HepG2 (cell line): Measurements from ENCODE around the gene CYBC1. TPM values are rescaled to one million over a fixed set of nuclear protein-coding genes. Genes with fewer than 3 reads are reported as not detected.
A peak's percentile ranks its signal among the peaks of the same experiment; 100 is the strongest.

Source experiments
- ATF7 ChIP-seq, 2 experiments: fragments of 450-650 bp in 1 of 2; sonication (generic) in 1 of 2; formaldehyde crosslinking in 1 of 2; IDR thresholded peaks; 2 replicates each; pipeline versions ENCODE4 v1.4.0 to v1.6.1; 2016 to 2020; ENCODE audit warnings: antibody characterized with exemption in 1 of 2, mild to moderate bottlenecking in 1 of 2, missing genetic modification reagents in 1 of 2
- CEBPB ChIP-seq: IDR thresholded peaks from 2 replicates; pipeline ENCODE4 v1.6.1; 2011; ENCODE audit warnings: low read depth, low read length, improper control_type of control experiment, borderline replicate concordance
- CREM ChIP-seq, 2 experiments: sonication (generic) in 1 of 2; formaldehyde crosslinking in 1 of 2; IDR thresholded peaks; 2 replicates each; pipeline versions ENCODE4 v1.4.0 to v1.6.1; 2016 to 2020; ENCODE audit warnings: antibody characterized with exemption in 1 of 2, mild to moderate bottlenecking in 1 of 2, missing genetic modification reagents in 1 of 2
- EEA1 ChIP-seq: sonication (generic); formaldehyde crosslinking; IDR thresholded peaks from 2 replicates; pipeline ENCODE4 v1.5.1; 2020; ENCODE audit warnings: mild to moderate bottlenecking, missing genetic modification reagents, borderline replicate concordance
- FLYWCH1 ChIP-seq: sonication (generic); formaldehyde crosslinking; IDR thresholded peaks from 2 replicates; pipeline ENCODE4 v1.8.1; 2023; ENCODE audit warnings: mild to moderate bottlenecking, missing genetic modification reagents
- GATAD2A ChIP-seq: IDR thresholded peaks from 2 replicates; pipeline ENCODE4 v1.6.1; 2016
- IRX3 ChIP-seq: sonication (generic); formaldehyde crosslinking; IDR thresholded peaks from 2 replicates; pipeline ENCODE4 v1.8.1; 2023; ENCODE audit warnings: mild to moderate bottlenecking, low read depth, missing genetic modification reagents, borderline replicate concordance
- KLF12 ChIP-seq: sonication (generic); formaldehyde crosslinking; IDR thresholded peaks from 2 replicates; pipeline ENCODE4 v1.4.0; 2020; ENCODE audit warnings: missing genetic modification reagents, borderline replicate concordance
- KMT2A ChIP-seq: sonication (generic); formaldehyde crosslinking; IDR thresholded peaks from 2 replicates; pipeline ENCODE4 v1.4.0; 2020; ENCODE audit warnings: missing genetic modification reagents
- POLR2AphosphoS2 ChIP-seq: IDR thresholded peaks from 2 replicates; pipeline ENCODE4 v1.6.1; 2011; ENCODE audit warnings: low read depth, low read length, improper control_type of control experiment
- RELA ChIP-seq: sonication (generic); formaldehyde crosslinking; IDR thresholded peaks from 2 replicates; pipeline ENCODE4 v1.4.0; 2020; ENCODE audit warnings: missing genetic modification reagents
- SP1 ChIP-seq, 2 experiments: fragments of 450-650 bp in 1 of 2; sonication (generic) in 1 of 2; formaldehyde crosslinking in 1 of 2; IDR thresholded peaks; 2 replicates each; pipeline versions ENCODE4 v1.4.0 to v1.6.1; 2016 to 2020; ENCODE audit warnings: missing genetic modification reagents in 1 of 2
- TAF1 ChIP-seq: sonication (generic); formaldehyde crosslinking; IDR thresholded peaks from 2 replicates; pipeline ENCODE4 v1.4.0; 2020; ENCODE audit warnings: missing genetic modification reagents
- ZMAT3 ChIP-seq: sonication (generic); formaldehyde crosslinking; conservative IDR thresholded peaks from 2 replicates; pipeline ENCODE4 v1.7.0; 2021; ENCODE audit warnings: missing genetic modification reagents
- ZNF207 ChIP-seq: fragments of 450-650 bp; IDR thresholded peaks from 2 replicates; pipeline ENCODE4 v1.6.1; 2016; ENCODE audit warnings: antibody characterized with exemption, borderline replicate concordance
- ZNF264 ChIP-seq: sonication (generic); formaldehyde crosslinking; IDR thresholded peaks from 2 replicates; pipeline ENCODE4 v1.4.0; 2020; ENCODE audit warnings: missing genetic modification reagents
- ZNF274 ChIP-seq: sonication (generic); formaldehyde crosslinking; IDR thresholded peaks from 2 replicates; pipeline ENCODE4 v1.5.1; 2020; ENCODE audit warnings: mild to moderate bottlenecking, missing genetic modification reagents
- ZNF335 ChIP-seq: sonication (generic); formaldehyde crosslinking; IDR thresholded peaks from 2 replicates; pipeline ENCODE4 v1.4.0; 2020; ENCODE audit warnings: missing genetic modification reagents
- ZNF432 ChIP-seq: sonication (generic); formaldehyde crosslinking; IDR thresholded peaks from 2 replicates; pipeline ENCODE4 v1.5.0; 2020; ENCODE audit warnings: missing genetic modification reagents, mild to moderate bottlenecking, borderline replicate concordance
- ZNF839 ChIP-seq: sonication (generic); formaldehyde crosslinking; IDR thresholded peaks from 2 replicates; pipeline ENCODE4 v1.4.0; 2020; ENCODE audit warnings: missing genetic modification reagents, mild to moderate bottlenecking, borderline replicate concordance
- polyA plus RNA-seq, 8 experiments: library from polyadenylated mRNA; depleted of rRNA in 3 of 8; stranded (reverse) in 7 of 8; unstranded in 1 of 8; fragments of >200 nt; fragmentation: Illumina TruSeq in 4 of 8; extraction: Trizol in 4 of 8; gene quantifications; 2 replicates each; pipeline versions ENCODE4 v1.2.1 to v1.2.3, GENCODE V29; 2011 to 2016; ENCODE audit warnings: low read depth in 4 of 8, missing spikeins in 1 of 8, mixed read lengths in 1 of 8; ENCODE audit not compliant: insufficient read depth in 1 of 8
- total RNA-seq, 5 experiments: library from RNA; depleted of rRNA; stranded (reverse); fragments of >200 nt; fragmentation: Illumina TruSeq; extraction: Trizol; gene quantifications; 2 replicates each; pipeline ENCODE4 v1.2.3, GENCODE V29; 2016; ENCODE audit warnings: low read depth in 1 of 5
- TF ChIP-seq, protein P1 (sequence below): fragments of 450-650 bp; IDR thresholded peaks from 2 replicates; pipeline ENCODE4 v1.6.1; 2016
- TF ChIP-seq, protein P2 (sequence below): sonication (generic); formaldehyde crosslinking; IDR thresholded peaks from 2 replicates; pipeline ENCODE4 v1.5.0; 2020; ENCODE audit warnings: missing genetic modification reagents
- TF ChIP-seq, protein P3 (sequence below): sonication (generic); formaldehyde crosslinking; IDR thresholded peaks from 2 replicates; pipeline ENCODE4 v1.4.0; 2020; ENCODE audit warnings: missing genetic modification reagents, mild to moderate bottlenecking, borderline replicate concordance
- TF ChIP-seq, protein P4 (sequence below): sonication (generic); formaldehyde crosslinking; IDR thresholded peaks from 2 replicates; pipeline ENCODE4 v1.8.0; 2022; ENCODE audit warnings: mild to moderate bottlenecking, missing genetic modification reagents, moderate library complexity
- TF ChIP-seq, protein P5 (sequence below): sonication (generic); formaldehyde crosslinking; IDR thresholded peaks from 2 replicates; pipeline ENCODE4 v1.8.1; 2023; ENCODE audit warnings: missing genetic modification reagents, inconsistent platforms, borderline replicate concordance

The CYBC1 gene
- total and polyA plus RNA-seq, 2 of the 13 experiments (the other 11 are each of a cell fraction or from before 2014, with no cell fraction given) = 43.4 to 44.1 TPM

DNA sequence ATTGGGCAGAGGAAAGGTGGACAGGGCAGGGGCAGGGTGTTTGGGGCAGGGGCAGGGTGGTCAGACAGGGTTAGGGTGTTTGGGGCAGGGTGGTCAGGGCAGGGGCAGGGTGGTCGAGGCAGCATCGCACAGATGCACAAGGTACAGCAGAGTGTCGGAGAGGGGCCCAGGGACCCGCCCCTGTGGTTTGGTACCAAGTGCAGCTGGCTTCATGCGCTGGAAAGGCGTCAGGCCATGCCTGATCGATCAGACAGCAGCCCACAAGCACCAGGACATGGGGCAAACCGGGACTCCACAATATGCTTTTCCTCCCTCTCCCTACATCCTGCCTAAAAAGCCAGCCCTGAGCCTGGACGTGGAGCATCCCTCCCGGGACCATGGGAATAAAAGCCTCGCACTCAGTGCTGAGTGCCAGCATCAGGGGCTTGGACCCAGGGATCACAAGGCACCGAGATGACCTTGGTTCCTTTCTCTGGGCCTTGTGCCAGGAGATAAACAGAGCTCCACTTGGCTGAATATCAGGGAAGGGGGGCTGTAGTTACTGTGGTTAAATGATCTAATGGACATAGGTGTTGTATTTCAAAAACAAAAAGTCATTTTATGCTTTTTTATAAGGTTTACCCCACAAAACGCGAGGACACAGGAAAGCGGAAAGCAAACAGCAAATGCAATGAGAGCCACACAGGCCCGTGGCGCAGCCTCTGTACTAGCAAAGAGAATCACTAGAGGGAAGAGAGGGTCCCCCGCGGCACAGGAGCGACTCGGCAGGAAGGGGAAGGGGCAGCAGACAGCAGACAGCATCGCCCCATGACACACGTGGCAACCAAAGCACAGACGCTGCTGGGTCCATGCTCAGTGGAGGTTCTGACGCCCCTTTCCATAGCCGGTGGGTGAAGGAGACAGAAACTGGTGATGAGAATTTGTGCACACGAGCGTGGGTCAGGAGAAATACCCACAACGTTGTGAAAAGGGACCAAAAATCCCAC lies 37.7 kb downstream of the CYBC1 start (continued):
- TF ChIP-seq CREM (IDR thresholded peaks at IDR 0.05) (no peak), CREM (CRISPR knock-in tag; IDR thresholded peaks at IDR 0.05) (no peak), ATF7 (IDR thresholded peaks at IDR 0.05) (no peak), ATF7 (CRISPR knock-in tag; IDR thresholded peaks at IDR 0.05) (no peak), ZMAT3 (CRISPR knock-in tag) (no peak), ZNF839 (CRISPR knock-in tag) (no peak), IRX3 (CRISPR knock-in tag) (no peak), ZNF274 (no peak), FLYWCH1 (CRISPR knock-in tag) (no peak), ZNF335 (CRISPR knock-in tag) (no peak), ZNF207 (no peak), ZNF432 (no peak), EEA1 (no peak), CEBPB (no peak), GATAD2A (peak; percentile 86), KMT2A (CRISPR knock-in tag) (no peak), SP1 (IDR thresholded peaks at IDR 0.05) (no peak), SP1 (CRISPR knock-in tag; IDR thresholded peaks at IDR 0.05) (no peak), KLF12 (CRISPR knock-in tag) (no peak), TAF1 (no peak), POLR2AphosphoS2 (no peak), RELA (CRISPR knock-in tag) (no peak), ZNF264 (CRISPR knock-in tag) (0 out of 2 replicates have a peak, but pooled peaks have one; percentile 42)
- TF ChIP-seq, protein P1, sequence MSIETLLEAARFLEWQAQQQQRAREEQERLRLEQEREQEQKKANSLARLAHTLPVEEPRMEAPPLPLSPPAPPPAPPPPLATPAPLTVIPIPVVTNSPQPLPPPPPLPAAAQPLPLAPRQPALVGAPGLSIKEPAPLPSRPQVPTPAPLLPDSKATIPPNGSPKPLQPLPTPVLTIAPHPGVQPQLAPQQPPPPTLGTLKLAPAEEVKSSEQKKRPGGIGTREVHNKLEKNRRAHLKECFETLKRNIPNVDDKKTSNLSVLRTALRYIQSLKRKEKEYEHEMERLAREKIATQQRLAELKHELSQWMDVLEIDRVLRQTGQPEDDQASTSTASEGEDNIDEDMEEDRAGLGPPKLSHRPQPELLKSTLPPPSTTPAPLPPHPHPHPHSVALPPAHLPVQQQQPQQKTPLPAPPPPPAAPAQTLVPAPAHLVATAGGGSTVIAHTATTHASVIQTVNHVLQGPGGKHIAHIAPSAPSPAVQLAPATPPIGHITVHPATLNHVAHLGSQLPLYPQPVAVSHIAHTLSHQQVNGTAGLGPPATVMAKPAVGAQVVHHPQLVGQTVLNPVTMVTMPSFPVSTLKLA = no peak
- TF ChIP-seq, protein P2, sequence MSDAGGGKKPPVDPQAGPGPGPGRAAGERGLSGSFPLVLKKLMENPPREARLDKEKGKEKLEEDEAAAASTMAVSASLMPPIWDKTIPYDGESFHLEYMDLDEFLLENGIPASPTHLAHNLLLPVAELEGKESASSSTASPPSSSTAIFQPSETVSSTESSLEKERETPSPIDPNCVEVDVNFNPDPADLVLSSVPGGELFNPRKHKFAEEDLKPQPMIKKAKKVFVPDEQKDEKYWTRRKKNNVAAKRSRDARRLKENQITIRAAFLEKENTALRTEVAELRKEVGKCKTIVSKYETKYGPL = no peak
- TF ChIP-seq, protein P3, sequence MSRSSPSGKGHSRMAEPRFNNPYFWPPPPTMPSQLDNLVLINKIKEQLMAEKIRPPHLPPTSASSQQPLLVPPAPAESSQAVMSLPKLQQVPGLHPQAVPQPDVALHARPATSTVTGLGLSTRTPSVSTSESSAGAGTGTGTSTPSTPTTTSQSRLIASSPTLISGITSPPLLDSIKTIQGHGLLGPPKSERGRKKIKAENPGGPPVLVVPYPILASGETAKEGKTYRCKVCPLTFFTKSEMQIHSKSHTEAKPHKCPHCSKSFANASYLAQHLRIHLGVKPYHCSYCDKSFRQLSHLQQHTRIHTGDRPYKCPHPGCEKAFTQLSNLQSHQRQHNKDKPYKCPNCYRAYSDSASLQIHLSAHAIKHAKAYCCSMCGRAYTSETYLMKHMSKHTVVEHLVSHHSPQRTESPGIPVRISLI (CRISPR knock-in tag) = no peak
- TF ChIP-seq, protein P4, sequence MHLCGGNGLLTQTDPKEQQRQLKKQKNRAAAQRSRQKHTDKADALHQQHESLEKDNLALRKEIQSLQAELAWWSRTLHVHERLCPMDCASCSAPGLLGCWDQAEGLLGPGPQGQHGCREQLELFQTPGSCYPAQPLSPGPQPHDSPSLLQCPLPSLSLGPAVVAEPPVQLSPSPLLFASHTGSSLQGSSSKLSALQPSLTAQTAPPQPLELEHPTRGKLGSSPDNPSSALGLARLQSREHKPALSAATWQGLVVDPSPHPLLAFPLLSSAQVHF (CRISPR knock-in tag) = no peak
- TF ChIP-seq, protein P5, sequence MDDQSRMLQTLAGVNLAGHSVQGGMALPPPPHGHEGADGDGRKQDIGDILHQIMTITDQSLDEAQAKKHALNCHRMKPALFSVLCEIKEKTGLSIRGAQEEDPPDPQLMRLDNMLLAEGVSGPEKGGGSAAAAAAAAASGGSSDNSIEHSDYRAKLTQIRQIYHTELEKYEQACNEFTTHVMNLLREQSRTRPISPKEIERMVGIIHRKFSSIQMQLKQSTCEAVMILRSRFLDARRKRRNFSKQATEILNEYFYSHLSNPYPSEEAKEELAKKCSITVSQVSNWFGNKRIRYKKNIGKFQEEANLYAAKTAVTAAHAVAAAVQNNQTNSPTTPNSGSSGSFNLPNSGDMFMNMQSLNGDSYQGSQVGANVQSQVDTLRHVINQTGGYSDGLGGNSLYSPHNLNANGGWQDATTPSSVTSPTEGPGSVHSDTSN (CRISPR knock-in tag) = no peak
